Stimulated activated CD4-positive, alpha-beta T cell treated with anti-CD3 and anti-CD28 coated beads, Interleukin-12 subunit alpha, Interleukin-12 subunit beta, amount 100 ng/mL, for 48 hours (primary cell): Measurements from ENCODE around the gene NXPH1.

Experiments used
- DNase-seq, 3 donors: peaks; one replicate each; pipeline ENCODE4 v3.0.0-alpha.2; 2020; ENCODE audit warnings: low read depth in 2 of 3, low spot score in 1 of 3

NXPH1 gene

GRCh38 chr7:8491544-8492489, 58.4 kb downstream of the NXPH1 start:
- no peak for DNase-seq

DNA sequence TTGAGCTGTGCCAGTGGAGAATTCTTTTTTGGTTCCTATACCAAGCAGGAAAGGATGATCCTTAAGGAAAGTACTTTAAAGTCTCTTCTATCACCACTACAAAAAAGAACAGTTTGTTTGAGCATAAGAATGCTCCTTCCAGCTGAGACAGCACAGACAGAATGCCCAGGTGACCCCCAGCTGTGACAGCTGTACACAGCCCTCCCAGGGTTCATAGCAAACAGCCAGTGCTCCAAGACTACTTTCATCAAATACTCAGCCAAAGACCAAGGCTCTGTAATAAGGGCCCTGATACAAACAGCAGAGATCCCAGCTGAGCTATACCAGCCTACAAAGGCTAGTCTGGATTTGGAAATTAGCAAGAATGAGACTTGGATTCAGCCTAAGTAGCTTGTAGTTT, 65.7 kb downstream of the NXPH1 start:
- DNase-seq, result no peak

DNA sequence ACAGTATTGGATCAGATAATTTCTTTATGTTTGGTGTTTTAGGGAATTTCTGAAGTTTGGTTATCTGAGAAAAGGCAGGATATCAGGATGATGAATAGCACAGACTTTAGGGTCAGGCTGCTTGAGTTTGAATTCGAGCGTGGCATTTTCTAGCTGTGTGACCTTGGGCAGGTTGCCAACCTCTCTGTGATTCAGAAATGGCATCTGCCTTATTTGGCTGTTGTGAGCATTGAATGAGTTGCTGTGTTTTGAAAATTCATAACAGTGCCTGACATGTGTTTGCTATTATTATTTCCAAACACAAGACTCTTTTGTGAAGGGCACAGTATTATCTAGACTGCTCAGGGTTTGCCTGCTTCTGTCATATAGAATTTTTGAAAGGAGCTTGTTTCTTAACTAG, 66.9 kb downstream of the NXPH1 start:
- DNase-seq, result no peak

DNA sequence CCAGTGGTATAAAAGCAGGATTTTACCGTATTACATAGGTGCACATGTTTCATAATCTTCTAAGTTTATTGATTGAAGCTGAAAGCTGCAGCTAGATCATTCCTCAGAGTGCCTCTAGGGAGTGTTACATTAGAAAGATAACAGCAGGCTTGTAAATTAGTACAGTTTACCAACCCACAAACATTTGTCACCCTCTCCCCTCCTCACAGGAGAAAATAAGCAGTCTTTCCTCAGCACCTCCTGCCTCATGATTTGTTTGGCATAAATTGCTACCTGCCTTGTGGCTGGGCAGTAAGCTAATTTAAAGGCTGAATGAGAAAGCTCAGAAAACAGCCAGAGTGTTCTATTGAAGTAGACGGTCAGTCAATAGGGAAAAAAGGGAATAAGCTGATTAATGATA, 74.2 kb downstream of the NXPH1 start:
- DNase-seq, result no peak

DNA sequence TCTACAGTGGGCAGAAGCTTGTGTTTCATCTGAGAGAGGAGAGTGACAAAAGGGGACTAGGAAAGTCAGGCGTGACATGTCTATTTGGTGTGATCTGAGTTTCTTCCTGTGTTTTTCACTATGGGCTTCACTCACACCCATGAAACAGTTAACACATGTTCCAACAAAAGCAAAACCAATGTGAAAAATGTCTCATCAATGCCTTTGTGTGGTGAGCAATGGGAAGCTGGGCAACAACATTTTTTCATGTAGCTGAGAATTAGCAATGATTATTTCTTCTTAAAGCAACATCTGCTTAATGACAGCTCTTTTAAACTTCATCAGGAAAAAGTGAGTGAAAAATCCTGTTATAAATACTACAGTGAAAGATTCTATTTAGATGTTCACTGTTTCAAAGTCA, 76.2 kb downstream of the NXPH1 start:
- no peak for DNase-seq

- no peak for DNase-seq
Measured at GRCh38 chr7:8511855-8512254, 78.4 kb downstream of the NXPH1 start.

GRCh38 chr7:8514781-8515519, 81.5 kb downstream of the NXPH1 start:
- no peak for DNase-seq

DNA sequence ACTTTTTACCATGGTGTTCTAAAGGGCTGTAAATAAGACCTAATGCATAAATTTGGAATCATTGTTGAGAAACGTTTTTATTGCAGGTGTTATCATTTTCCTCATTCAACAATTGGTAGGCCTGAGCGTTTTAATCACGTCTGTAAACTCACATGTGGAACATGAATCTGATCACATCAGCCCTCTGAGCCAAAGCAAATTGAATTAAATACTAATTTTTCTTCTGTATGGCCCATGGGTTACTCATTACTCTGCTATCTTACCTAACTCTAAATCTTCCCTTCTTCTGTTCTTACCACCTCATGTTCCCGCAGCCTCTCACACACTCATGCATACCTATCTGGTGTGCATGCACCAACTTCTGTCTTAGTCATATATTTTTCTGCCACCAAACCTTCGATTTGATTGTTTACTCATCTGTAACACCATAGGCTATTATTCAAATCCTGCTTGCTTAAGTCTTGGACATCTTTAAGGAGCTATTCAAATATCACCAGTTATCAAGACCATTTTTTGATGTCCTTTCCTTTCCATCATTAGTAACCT, 82.3 kb downstream of the NXPH1 start:
- DNase-seq, result no peak

GRCh38 chr7:8516976-8517375, 83.6 kb downstream of the NXPH1 start:
- DNase-seq, result no peak

DNA sequence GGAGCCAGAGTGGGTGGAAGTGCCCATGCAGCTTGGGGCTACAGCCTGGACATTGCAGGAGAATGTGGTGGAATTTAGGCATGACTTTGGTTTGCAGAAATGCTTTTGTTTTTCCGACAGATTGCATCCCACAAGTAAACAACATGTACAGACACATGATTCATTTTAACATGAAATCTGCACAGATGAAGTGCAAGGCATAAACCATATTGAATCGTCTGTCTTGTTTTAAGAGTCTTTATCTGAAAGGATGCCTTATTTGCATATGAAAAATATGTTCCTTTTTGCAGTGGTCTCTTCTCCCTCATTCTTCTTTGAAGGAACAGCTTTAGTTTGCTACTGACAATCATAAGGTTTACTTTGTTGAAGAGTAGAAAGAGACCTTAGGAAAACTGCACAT, 94.9 kb downstream of the NXPH1 start:
- no peak for DNase-seq

- DNase-seq, result no peak
Measured at GRCh38 chr7:8531991-8532515, 98.6 kb downstream of the NXPH1 start.

GRCh38 chr7:8536431-8536830, 103.0 kb downstream of the NXPH1 start:
- DNase-seq, result no peak

GRCh38 chr7:8549046-8549445, 115.6 kb downstream of the NXPH1 start:
- DNase-seq, result no peak

- DNase-seq, result no peak
Measured at GRCh38 chr7:8560501-8560900, 127.1 kb downstream of the NXPH1 start.

DNA sequence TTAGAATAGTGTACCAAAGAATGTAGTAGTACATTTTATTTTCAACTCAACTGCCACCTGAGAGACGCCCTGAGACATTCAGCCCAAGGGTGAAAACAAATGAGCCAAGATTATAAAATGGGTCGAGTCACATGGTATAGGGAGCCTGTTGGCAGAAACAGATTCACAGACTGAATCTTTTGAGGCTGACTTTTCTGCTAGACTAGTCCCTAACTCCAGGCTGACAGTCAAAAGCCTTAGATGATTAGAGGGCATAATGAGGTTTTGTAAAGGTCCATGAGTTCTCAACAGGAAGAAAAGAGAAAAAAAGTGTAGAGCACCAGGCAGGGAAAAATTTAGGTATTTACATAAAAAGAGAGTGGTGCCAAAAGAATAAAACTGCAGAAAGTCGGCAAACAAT, 128.0 kb downstream of the NXPH1 start:
- no peak for DNase-seq

- DNase-seq, result no peak
Measured at GRCh38 chr7:8564281-8564680, 130.9 kb downstream of the NXPH1 start.

DNA sequence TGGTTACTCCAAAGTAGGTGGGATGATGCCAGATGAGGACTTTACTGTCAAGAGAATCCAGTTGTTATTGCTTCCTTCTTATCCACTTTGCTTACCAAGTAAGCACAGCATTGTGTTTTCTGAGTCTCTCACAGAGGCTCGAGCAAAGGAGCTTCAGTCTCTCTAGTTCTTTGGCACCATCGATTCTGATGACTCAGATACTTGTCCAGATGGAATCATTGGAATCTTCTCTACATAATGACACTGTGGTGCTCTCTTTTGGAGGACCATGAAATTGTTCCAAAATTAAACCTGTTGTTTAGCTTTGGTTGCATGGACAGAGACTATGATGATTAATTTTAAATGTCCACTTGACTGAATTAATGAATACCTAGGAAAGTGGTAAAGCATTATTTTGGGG, 132.6 kb downstream of the NXPH1 start:
- DNase-seq, result no peak

DNA sequence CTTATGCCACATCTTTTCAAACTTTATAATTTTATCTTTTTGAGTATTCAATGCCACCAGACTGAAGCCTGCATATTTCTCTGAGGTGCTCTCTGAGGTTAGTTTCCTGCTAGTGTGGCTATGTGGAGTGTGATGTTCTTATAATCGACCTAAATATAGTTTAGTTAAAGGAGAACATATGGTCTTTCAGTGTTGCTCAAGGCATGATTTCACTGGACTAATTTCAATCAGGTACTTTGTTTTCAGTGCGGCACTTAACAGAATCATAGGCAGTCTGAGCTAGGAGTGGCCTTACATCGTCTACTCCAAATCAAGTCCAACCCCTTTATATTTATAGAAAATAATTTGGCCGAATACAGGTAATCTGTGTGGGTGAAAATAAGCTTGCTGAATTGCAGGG, 134.2 kb downstream of the NXPH1 start:
- no peak for DNase-seq

DNA sequence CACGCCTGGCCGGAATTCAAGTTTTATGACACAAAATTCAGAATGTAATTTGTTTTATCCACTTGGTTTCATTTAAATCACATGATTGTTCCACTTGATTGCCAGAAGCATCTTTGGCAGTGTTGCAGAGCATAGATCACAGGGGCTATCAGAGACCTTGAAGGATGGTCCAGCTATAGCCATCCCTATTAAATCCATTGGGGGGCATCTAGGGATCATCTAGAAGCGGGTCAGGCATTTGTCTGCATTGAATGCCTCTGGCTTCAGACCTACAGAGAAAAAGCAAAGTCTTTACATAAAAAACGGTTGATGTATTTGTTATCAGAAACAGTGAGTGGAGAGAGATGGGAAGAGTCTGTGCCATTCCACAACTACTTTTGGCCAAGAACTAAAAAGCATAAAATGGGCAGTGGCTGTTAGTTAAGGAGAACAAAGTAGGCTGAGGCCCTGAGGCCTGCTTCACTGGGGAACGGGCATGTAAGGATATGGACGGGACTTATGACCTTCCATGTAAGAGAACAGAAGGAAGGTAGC, 146.3 kb downstream of the NXPH1 start:
- no peak for DNase-seq

DNA sequence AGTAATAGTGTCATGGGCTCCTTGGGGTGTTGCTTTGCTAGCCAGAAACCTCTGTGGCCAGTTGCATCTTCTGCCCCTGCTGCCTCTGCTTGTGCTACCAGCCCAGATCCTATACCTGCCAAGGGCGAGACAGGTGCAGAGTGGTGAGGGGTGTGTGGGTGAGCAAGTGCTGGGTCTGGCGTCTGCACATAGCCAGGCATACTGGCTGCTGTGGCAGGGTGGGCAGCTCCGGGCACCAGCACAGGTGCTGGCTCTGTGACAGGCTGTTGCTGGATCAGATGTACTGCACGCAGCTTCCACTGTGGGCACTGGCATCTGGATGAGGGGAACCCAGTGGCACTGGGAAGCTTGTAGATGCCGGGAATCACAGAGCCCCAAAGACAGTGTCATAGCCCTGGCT, 148.4 kb downstream of the NXPH1 start:
- no peak for DNase-seq

GRCh38 chr7:8582728-8583127, 149.3 kb downstream of the NXPH1 start:
- no peak for DNase-seq

GRCh38 chr7:8585591-8585990, 152.2 kb downstream of the NXPH1 start:
- DNase-seq, result no peak
